Activated naive CD4-positive, alpha-beta T cell treated with anti-CD3 and anti-CD28 coated beads, Interleukin-2, amount 50 U/mL, for 16 hours (primary cell): ENCODE data around the gene PEMT.
A peak's percentile ranks its signal among the peaks of the same experiment; 100 is the strongest.

Experiments used
- DNase-seq: peaks from one replicate; pipeline ENCODE4 v3.0.0-alpha.2; 2020

The PEMT gene

GRCh38 chr17:17569691-17570090 lies 21.8 kb downstream of the PEMT start:
- DNase-seq, result no peak

GRCh38 chr17:17568772-17569195 lies 22.7 kb downstream of the PEMT start:
- DNase-seq, result peak; percentile 49

GRCh38 chr17:17567631-17568030 lies 23.9 kb downstream of the PEMT start:
- no peak for DNase-seq

GRCh38 chr17:17566896-17567513 lies 24.5 kb downstream of the PEMT start:
- no peak for DNase-seq

- DNase-seq, result no peak
Measured at GRCh38 chr17:17565471-17566339, 25.8 kb downstream of the PEMT start.

GRCh38 chr17:17564896-17565295 lies 26.6 kb downstream of the PEMT start:
- DNase-seq, result no peak

GRCh38 chr17:17564323-17564722 lies 27.2 kb downstream of the PEMT start:
- no peak for DNase-seq

GRCh38 chr17:17563530-17563929 lies 28.0 kb downstream of the PEMT start:
- DNase-seq, result no peak

GRCh38 chr17:17562146-17562511 lies 29.4 kb downstream of the PEMT start:
- no peak for DNase-seq

GRCh38 chr17:17561408-17562145 lies 29.9 kb downstream of the PEMT start:
- no peak for DNase-seq

GRCh38 chr17:17560975-17561374 lies 30.5 kb downstream of the PEMT start:
- no peak for DNase-seq

- DNase-seq, result no peak
Measured at GRCh38 chr17:17560167-17560566, 31.3 kb downstream of the PEMT start.

- no peak for DNase-seq
Measured at GRCh38 chr17:17559164-17559563, 32.3 kb downstream of the PEMT start.

- DNase-seq, result no peak
Measured at GRCh38 chr17:17558431-17558830, 33.1 kb downstream of the PEMT start.

GRCh38 chr17:17557796-17558195 lies 33.7 kb downstream of the PEMT start:
- DNase-seq, result no peak

GRCh38 chr17:17556671-17557070 lies 34.8 kb downstream of the PEMT start:
- DNase-seq, result no peak

- no peak for DNase-seq
Measured at GRCh38 chr17:17555906-17556305, 35.6 kb downstream of the PEMT start.

- no peak for DNase-seq
Measured at GRCh38 chr17:17555151-17555550, 36.4 kb downstream of the PEMT start.

GRCh38 chr17:17554266-17554665 lies 37.2 kb downstream of the PEMT start:
- DNase-seq, result no peak

- no peak for DNase-seq
Measured at GRCh38 chr17:17553217-17554195, 38.0 kb downstream of the PEMT start.

- DNase-seq, result no peak
Measured at GRCh38 chr17:17552351-17553216, 38.9 kb downstream of the PEMT start.

GRCh38 chr17:17551361-17551760 lies 40.1 kb downstream of the PEMT start:
- DNase-seq, result no peak
